Lung (tissue), 12 donors: ENCODE results near the gene CCDC117. TPM values are rescaled to one million over a fixed set of nuclear protein-coding genes. Genes with fewer than 3 reads are reported as not detected.
"Not testable (repeated sequence)": the region's sequence is repeated elsewhere in the genome, so short reads cannot be mapped to it uniquely, and the experiment has no call there.

Source experiments
- ATAC-seq: fragments of 200-7000 bp; cut with Tn5 transposase; one replicate; pipeline ENCODE4 v1.9.1; 2020; ENCODE audit warnings: moderate number of reproducible peaks; ENCODE audit not compliant: insufficient read depth, low FRiP score
- DNase-seq, 3 donors: peaks; one replicate each; pipeline ENCODE4 v3.0.0-alpha.2; 2013 to 2017
- H3K27ac ChIP-seq, 2 donors: one replicate each; pipeline ENCODE4 v1.5.1; 2013; ENCODE audit warnings: mild to moderate bottlenecking in 2 of 2, moderate library complexity in 2 of 2, control low read depth in 1 of 2, inconsistent platforms in 1 of 2, low read depth in 1 of 2, low read length in 1 of 2
- H3K27me3 ChIP-seq, 3 donors: one replicate each; pipeline ENCODE4 v1.5.1; 2013; ENCODE audit warnings: low read length in 2 of 3; ENCODE audit not compliant: control insufficient read depth in 3 of 3, insufficient read depth in 3 of 3
- H3K36me3 ChIP-seq, 4 donors: one replicate each; pipeline ENCODE4 v1.5.1; 2013; ENCODE audit warnings: low read length in 4 of 4, mild to moderate bottlenecking in 1 of 4, moderate library complexity in 1 of 4; ENCODE audit not compliant: control insufficient read depth in 4 of 4, insufficient read depth in 4 of 4
- H3K4me1 ChIP-seq, 5 donors: one replicate each; pipeline ENCODE4 v1.5.1; 2013; ENCODE audit warnings: low read length in 5 of 5, mild to moderate bottlenecking in 2 of 5, moderate library complexity in 1 of 5; ENCODE audit not compliant: control insufficient read depth in 5 of 5, insufficient read depth in 5 of 5
- H3K4me3 ChIP-seq: one replicate; pipeline ENCODE4 v1.5.1; 2013; ENCODE audit warnings: mild to moderate bottlenecking, control low read depth, moderate library complexity
- H3K9ac ChIP-seq, 2 donors: one replicate each; pipeline ENCODE4 v1.5.1; 2013; ENCODE audit warnings: low read length in 2 of 2, control low read depth in 1 of 2; ENCODE audit not compliant: insufficient read depth in 1 of 2
- H3K9me3 ChIP-seq, 4 donors: one replicate each; pipeline ENCODE4 v1.5.1; 2013; ENCODE audit warnings: low read length in 3 of 4, mild to moderate bottlenecking in 1 of 4, moderate library complexity in 1 of 4; ENCODE audit not compliant: control insufficient read depth in 4 of 4, insufficient read depth in 3 of 4
- WGBS, 2 donors: extraction: QIAGEN DNeasy Blood & Tissue Kit; methylation state at CpG; one replicate each; pipeline ENCODE4 v1.1.7; 2013; 5-methylcytosine and 5-hydroxymethylcytosine counted together
- polyA plus RNA-seq, 2 donors: library from polyadenylated mRNA; stranded (reverse); fragments of 200-250 nt; gene quantifications; one replicate each; pipeline ENCODE4 v1.2.1, GENCODE V29; 2013
- total RNA-seq, 2 donors: library from RNA; depleted of rRNA in 1 of 2; stranded (reverse); fragments of >200 nt in 1 of 2; gene quantifications; one replicate each; pipeline ENCODE4 v1.2.1, GENCODE V29; 2014 to 2021
- TF ChIP-seq, protein P1 (sequence below): IDR thresholded peaks from 2 replicates; pipeline ENCODE4 v1.5.1; 2012; ENCODE audit warnings: mild to moderate bottlenecking; ENCODE audit errors: control extremely low read depth, extremely low read depth
- donor health status: control.
- donor health status: control.
- donor health status: Bipolar disorder and iron deficiency.
- donor health status: healthy.
- donor health status: DM: yes; HTN: yes; CAD: no.

CCDC117 gene
- total and polyA plus RNA-seq, 4 donors = 7.8 to 29.2 (median 16.4) TPM

DNA sequence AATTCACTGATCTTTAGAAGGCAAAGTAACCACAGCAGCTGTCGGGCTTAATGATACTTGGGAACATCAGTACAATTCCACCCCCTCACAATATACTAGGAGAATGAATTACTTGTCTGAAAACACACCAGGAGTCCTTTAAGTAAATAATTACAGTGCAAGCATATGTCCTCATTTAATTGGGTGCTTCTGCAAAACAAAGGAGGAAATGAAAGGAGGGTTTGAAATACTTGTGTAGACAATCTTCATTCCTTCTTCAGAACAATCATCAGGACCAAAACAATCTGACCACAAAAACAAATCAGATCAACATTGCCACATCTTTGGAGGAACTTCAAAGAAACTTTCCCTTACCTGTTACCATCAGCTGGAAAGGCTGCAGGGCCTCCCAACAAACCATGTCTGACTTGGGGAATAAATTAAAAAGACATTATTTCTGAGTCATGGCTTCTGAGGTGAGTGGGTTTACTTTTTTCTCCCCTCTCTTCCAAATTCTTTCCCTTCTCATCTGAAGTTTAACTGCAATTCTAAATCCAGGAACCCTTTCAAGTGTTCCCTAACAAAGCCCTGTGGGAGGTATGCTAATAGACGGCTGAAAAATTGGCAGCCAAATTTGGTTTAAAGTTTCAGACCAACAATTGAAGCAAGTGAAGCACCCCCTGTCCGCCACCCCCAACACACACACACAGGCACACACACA is 12.5 kb upstream of the CCDC117 start:
- 69 to 80% methylated on average over 3 of the region's 3 CpGs for WGBS, 2 donors
- DNase-seq = no peak
- TF ChIP-seq, protein P1, sequence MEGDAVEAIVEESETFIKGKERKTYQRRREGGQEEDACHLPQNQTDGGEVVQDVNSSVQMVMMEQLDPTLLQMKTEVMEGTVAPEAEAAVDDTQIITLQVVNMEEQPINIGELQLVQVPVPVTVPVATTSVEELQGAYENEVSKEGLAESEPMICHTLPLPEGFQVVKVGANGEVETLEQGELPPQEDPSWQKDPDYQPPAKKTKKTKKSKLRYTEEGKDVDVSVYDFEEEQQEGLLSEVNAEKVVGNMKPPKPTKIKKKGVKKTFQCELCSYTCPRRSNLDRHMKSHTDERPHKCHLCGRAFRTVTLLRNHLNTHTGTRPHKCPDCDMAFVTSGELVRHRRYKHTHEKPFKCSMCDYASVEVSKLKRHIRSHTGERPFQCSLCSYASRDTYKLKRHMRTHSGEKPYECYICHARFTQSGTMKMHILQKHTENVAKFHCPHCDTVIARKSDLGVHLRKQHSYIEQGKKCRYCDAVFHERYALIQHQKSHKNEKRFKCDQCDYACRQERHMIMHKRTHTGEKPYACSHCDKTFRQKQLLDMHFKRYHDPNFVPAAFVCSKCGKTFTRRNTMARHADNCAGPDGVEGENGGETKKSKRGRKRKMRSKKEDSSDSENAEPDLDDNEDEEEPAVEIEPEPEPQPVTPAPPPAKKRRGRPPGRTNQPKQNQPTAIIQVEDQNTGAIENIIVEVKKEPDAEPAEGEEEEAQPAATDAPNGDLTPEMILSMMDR = no peak
- Histone ChIP-seq H3K27ac (no peak overlapping the region), H3K4me3 (no peak overlapping the region), H3K9me3 (no peaks in the 10 kb centered on the region), H3K27me3 (no peaks in the 10 kb centered on the region), H3K9ac (peak overlapping the region in 1 of 2 donors; percentile 32), H3K4me1 (no peaks in the 10 kb centered on the region), H3K36me3 (peaks cover 0 to 2% (median 0%) of the 10 kb centered on the region in 4 donors)
- ATAC-seq = no peak

DNA sequence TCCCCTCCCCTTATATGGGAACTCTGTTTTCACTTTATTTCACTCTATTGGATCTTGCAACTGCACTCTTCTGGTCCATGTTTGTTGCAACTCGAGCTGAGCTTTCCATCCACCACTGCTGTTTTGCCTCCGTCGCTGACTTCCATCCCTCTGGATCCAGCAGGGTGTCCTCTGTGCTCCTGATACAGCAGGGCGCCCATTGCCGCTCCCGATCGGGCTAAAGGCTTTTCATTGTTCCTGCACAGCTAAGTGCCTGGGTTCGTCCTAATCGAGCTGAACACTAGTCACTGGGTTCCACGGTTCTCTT is 11.1 kb upstream of the CCDC117 start:
- no peak for ATAC-seq
- no peaks in the 10 kb centered on the region for H3K4me1 ChIP-seq
- no peak for DNase-seq
- no peak overlapping the region for H3K4me3 ChIP-seq
- H3K27ac ChIP-seq = no peak overlapping the region
- no peak overlapping the region for H3K9ac ChIP-seq
- TF ChIP-seq, protein P1 = no peak
- no peaks in the 10 kb centered on the region for H3K27me3 ChIP-seq
- WGBS, 2 donors = 97% methylated on average over 10 of the region's 10 CpGs
- peaks cover 0 to 2% (median 0%) of the 10 kb centered on the region in 4 donors for H3K36me3 ChIP-seq
- no peaks in the 10 kb centered on the region for H3K9me3 ChIP-seq

DNA sequence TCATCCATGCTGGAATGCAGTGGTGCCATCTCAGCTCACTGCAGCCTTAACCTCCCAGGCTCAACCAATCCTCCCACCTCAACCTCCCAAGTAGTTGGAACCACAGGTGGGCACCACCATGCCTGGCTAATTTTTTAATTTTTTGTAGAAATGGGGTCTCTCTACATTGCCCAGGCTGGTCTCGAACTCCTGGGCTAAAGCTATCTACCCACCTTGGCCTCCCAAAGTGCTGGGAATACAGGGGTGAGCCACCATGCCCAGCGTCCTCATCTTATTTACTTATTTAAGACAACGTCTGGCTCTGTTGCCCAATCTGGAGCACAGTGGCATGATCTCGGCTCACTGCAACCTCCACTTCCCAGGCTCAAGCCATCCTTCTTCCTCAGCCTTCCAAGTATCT is 10.5 kb upstream of the CCDC117 start:
- not testable (repeated sequence) for H3K27ac ChIP-seq, H3K4me3 ChIP-seq, H3K9me3 ChIP-seq, H3K9ac ChIP-seq, H3K36me3 ChIP-seq, ATAC-seq, H3K27me3 ChIP-seq, DNase-seq, H3K4me1 ChIP-seq
- 93 to 99% methylated on average over 4 of the region's 4 CpGs for WGBS, 2 donors

DNA sequence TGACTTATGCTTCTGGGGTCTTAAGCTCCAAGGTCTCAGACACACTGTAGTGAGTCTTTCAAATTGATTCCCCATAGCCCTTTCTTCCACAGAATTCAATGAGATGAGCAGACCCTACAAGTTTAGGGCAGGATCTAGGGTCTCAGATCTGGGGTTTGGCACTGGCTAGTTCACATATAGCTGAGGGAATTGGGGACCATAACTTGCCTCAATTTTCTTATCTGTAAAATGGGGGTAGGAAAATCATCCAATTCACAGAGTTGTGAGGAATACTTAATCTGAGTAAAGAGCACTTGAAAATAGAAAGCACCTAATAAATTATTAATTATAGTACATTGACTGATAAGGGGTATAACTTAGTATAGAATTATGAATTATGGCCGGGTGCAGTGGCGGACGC is 5.9 kb upstream of the CCDC117 start:
- Histone ChIP-seq H3K4me1 (no peaks in the 10 kb centered on the region), H3K4me3 (no peak overlapping the region), H3K27me3 (no peaks in the 10 kb centered on the region), H3K27ac (no peak overlapping the region), H3K36me3 (no peaks in the 10 kb centered on the region), H3K9me3 (no peaks in the 10 kb centered on the region), H3K9ac (no peak overlapping the region)
- TF ChIP-seq, protein P1 = no peak
- ATAC-seq = no peak
- 94 to 100% methylated on average over 3 of the region's 3 CpGs for WGBS, 2 donors
- DNase-seq = no peak
